Measurements from ENCODE around the gene PRRC1.

PRRC1 gene

DNA sequence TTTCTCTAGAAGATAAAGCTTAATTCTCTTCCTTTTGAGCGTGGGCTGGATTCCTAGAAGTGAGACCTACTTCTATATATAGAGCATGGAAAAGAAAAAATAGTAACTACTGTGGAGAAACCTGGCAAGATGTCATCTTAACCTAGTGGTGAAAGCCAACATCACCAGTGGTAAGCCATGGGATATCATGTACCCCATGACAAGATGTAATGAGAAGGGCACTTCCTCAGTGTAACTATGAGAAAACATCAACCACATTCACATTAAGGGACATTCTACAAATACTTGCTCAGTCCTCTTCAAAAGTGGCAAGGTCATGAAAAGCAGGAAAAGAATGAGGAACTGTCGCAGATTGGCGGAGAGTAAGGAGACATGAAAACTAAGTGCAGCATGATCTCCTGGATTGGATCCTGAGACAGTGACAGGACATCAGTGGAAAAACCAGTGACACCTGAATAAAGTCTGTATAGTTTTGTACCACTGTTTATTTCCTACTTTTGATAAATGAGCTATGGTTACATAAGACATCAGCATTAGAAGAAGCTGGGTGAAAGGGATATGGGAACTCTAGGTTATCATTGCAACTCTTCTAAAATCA is 65.4 kb downstream of the PRRC1 start:
- DNase-seq = no peak

DNA sequence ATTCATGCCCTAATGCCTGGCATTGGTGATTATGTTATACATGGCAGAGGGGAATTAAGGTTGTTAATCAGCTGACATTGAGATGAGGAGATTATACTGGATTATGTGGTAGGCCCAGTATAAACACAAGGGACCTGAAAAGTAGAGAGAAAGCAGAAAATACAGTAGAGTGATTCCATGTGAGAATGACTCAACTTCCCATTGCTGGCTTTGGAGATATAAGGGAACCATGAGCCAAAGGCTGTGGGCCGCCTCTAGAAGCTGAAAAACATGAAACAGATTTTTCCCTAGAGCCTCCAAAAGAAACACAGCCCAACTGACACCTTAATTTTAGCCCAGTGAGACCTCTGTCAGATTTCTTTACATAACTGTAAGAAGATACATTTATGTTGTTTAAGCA is 66.4 kb downstream of the PRRC1 start:
- no peak for DNase-seq

DNA sequence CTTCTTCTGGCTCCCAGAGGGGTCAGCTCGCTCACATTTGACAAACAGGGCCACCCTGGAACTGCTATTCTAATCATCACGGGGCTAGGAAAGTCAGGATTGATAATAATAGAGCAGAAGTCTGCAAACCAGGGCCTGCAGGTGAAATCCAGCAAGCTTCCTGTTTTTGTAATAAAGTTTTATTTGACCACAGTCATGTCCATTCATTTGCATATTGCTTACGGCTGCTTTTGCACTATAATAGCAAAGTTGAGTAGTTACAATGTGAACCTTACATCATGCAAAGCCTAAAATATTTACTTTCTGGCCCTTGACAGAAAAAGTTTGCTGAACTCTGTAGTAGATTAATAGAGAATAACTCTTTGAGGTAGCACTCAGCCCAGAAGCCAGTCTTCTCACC is 68.2 kb downstream of the PRRC1 start:
- no peak for DNase-seq

GRCh38 chr5:127586066-127586770 is 68.8 kb downstream of the PRRC1 start:
- DNase-seq = no peak

- DNase-seq = no peak
Measured at GRCh38 chr5:127586811-127587210, 69.4 kb downstream of the PRRC1 start.

DNA sequence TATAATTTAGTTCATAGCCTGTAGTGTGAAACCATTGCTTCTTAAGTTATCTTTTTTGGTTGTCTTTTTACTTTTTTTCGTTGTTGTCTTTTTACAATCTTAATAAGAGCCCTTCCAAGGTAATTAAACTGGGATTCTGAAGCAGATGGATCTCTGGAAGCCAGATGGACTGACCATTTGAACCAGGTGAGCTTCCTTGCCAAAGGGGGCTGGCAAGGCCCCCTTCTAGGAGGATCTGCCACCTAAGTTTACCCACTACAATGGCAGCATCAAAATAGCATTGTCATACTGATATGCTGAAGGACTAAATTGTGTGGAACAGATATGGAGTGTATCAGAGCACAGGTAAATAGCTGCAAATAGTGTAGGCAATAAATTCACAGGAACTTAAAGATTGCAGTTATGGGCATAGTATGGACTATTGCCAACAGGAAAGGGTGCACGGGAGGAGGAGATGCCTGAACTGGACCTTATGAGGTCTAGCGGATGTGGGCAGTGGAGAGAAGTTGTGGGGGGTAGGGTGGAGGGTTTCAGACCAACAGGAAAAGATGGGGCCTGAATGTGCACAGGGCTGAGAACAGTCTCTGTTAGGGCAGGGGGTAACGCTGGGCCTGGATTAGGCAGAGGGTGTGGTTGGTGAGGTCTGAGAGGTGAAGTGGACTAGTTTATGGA is 69.9 kb downstream of the PRRC1 start:
- DNase-seq = peak in 1 of 2 experiments; percentile 15

GRCh38 chr5:127588368-127588767 is 70.9 kb downstream of the PRRC1 start:
- no peak for DNase-seq

DNA sequence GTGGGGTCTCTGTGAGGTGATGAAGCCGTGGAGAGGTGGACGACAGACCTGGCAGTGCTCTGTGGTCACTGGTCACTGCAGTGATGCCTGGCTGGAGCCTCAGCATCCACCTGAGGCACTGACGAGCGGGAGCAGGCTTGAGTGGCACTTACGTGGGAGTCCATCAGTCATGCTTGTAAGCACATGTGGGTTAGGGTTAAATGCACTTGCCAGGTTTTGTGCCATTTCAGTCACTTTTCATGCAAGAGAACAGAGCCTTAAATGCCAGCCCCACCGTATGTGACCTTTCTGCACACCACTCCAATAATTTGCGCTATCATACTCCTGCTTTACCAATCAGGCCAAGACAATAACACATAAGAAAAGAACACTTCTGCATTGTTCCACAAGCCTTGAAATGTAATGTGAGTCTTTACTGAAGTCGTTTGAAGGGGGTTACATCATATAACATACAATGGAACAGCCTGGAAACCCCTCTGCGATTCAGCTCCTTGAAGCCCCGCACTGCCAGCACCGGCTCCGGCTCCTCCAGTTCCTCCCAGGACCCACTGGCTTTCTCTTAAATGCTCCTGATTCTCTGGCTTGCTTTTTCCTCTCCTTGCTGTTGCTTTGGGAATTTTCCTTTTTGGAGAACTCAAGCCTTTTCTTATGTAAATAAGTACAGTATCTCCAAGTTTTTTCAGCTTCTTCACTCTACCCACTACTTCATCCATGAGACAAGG is 72.0 kb downstream of the PRRC1 start:
- no peak for DNase-seq

DNA sequence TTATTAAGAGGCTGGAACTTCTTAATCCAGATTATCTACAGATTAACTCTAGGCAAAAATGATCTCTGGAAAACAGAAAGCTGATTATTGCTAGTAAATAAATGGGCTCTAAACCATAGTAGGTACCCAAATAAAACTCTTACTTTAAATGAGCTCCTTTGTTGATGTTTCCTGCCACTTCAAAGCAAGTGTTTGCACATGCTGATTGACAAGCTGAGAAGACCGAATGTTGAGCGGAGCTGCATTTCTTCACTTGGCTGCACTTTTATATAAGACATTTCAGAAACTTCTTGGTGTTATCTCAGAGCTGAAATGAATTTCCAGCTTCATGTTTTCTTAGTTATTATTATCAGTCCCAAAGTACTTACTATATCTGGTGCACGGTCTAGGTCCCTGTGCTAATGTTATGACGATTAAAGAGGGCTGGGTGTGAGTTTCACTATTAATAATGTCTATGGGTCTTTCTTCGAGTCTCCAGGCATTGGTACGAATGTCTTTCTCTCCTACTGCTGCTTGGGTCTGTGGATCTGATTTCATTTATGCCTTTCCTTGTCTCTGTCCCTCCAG is 72.8 kb downstream of the PRRC1 start:
- no peak for DNase-seq

- peak; percentile 13 to 16 for DNase-seq
Measured at GRCh38 chr5:127595484-127596368, 78.3 kb downstream of the PRRC1 start.

DNA sequence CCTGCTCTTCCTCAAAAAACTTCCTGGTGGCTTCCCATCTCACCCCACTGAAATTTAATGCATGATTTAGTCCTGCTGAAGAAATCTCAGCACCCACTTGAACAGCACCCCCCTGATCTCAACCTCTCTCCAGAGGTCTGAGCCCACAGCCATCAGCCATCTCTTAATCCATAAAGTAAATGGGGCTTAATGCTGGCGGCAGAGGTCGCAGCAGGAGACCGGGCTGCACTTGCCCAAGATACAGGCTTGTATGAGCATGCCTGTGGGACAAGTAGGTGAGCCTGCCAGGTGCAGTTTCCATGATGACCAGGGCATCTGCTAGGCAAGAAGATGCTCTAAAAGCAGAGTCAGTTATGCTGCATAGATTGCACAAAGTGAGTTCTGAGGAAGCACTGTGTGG is 79.1 kb downstream of the PRRC1 start:
- no peak for DNase-seq

DNA sequence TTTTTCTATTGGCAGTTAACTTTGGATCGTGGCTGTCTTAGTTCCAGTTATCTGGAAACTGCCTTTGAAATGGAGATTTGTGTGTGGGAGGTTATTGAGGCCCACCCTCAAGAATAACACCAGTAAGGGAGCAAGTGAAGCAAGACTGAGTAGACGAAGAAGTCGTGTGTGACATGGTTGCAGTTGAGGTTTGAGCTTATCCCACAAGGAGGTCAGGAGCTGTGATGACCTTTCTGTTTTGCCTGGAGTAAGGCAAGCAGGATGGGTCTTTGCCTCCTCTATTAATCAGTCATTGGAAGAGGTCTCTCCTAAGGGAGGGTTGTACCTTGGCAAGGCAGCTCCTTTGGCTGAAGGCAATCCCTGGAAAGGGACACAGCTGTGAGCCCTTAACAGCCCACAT is 81.9 kb downstream of the PRRC1 start:
- no peak for DNase-seq

DNA sequence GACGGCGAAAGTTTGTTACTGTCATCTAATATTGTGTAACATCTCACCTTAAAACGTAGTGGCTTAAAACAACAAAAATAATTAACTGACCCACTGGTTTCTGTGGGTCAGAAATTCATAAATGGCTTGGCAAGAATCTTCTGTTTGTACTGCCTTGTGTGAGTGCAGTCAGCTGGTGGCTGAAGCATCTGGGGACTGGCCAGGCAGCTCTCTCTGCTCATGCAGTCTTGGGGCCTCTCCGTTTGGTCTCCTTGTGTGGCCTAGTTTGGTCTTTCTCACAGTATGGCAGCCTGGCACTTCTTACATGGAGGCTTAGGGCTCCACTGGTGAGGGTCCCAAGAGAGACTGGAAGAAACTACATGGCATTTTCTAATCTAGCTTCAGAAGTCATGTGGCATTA is 82.4 kb downstream of the PRRC1 start:
- DNase-seq = no peak

- DNase-seq = no peak
Measured at GRCh38 chr5:127601111-127601510, 83.7 kb downstream of the PRRC1 start.

DNA sequence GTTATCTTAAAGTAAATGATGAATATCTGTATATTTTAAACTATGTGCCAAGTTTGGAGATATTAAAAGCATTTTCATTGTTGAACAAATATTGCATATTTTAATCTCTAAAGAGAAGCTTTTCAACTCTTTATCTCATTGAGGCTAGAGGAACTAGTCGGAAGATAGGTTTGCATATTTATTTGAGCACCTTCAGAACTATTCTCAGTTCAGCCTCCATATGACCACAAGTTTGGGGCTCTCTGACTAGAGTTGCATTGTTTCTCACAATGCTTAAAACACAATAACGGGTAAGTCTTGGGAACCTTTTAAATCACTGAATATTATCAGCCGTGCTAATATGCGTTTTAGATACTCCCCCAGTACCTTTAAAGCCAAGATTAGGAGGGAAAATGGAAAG is 84.2 kb downstream of the PRRC1 start:
- DNase-seq = no peak

- no peak for DNase-seq
Measured at GRCh38 chr5:127602481-127602880, 85.0 kb downstream of the PRRC1 start.

GRCh38 chr5:127602896-127603844 is 85.7 kb downstream of the PRRC1 start:
- DNase-seq = no peak

Measured in cerebellar nuclear complex (tissue), 1 donor.